ENCODE data around the gene OXTR. TPM values are rescaled to one million over a fixed set of nuclear protein-coding genes. Genes with fewer than 3 reads are reported as not detected.

OXTR gene
- total RNA-seq, 1 experiment from 2014 or later: 4.1 TPM

DNA sequence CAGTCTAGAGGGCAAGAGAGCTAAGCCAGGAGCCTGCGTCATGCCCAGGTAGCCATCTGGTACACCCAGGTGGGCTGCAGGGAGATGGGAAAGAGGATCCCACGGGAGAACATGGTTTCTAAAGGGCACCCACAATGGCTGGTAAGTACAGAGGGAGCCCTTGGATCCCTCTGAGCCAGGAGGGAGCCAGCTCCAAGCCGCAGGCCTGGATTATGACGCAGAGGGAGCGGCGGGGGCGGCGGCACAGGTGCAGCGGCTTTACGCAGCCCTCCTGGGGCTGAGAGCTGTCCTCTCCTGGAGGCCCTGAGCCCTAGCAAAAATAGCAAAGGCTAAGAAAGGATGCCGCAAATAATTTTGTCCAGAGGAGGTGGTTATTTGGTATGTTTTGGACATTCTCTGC, 33.0 kb downstream of the OXTR start:
- DNase-seq: no peak
- no peaks in the 10 kb centered on the region for H3K27me3 ChIP-seq (ENCODE audit: low read length)
- H3K79me2 ChIP-seq (ENCODE audit: low read length): no peaks in the 10 kb centered on the region
- no peaks in the 10 kb centered on the region for H3K9me3 ChIP-seq (ENCODE audit: low read length)
- H2AFZ ChIP-seq (ENCODE audit: low read length): no peak overlapping the region
- no peaks in the 10 kb centered on the region for H3K36me3 ChIP-seq (ENCODE audit: insufficient read depth, low read length)
- no peak overlapping the region for H3K4me3 ChIP-seq (ENCODE audit: low read length)
- no peak overlapping the region for H3K27ac ChIP-seq (ENCODE audit: low read length)
- no peaks in the 10 kb centered on the region for H4K20me1 ChIP-seq (ENCODE audit: insufficient read depth, low read depth, low read length)
- H3K4me1 ChIP-seq (ENCODE audit: low read length): no peaks in the 10 kb centered on the region
- H3K9me2 ChIP-seq (replicated peaks; ENCODE audit: insufficient read depth, low read length): no peaks in the 10 kb centered on the region
- H3K9ac ChIP-seq (ENCODE audit: low read length): no peak overlapping the region
- no peak overlapping the region for H3K4me2 ChIP-seq (ENCODE audit: low read depth, low read length, poor library complexity, severe bottlenecking)

GRCh38 chr3:8734908-8735307, 34.5 kb downstream of the OXTR start:
- Histone ChIP-seq H3K4me3 (ENCODE audit: low read length) (no peak overlapping the region), H4K20me1 (ENCODE audit: insufficient read depth, low read depth, low read length) (no peaks in the 10 kb centered on the region), H3K79me2 (ENCODE audit: low read length) (no peaks in the 10 kb centered on the region), H3K27ac (ENCODE audit: low read length) (no peak overlapping the region), H2AFZ (ENCODE audit: low read length) (no peak overlapping the region), H3K4me2 (ENCODE audit: low read depth, low read length, poor library complexity, severe bottlenecking) (no peak overlapping the region), H3K9ac (ENCODE audit: low read length) (no peak overlapping the region), H3K36me3 (ENCODE audit: insufficient read depth, low read length) (no peaks in the 10 kb centered on the region), H3K4me1 (ENCODE audit: low read length) (no peaks in the 10 kb centered on the region), H3K27me3 (ENCODE audit: low read length) (no peaks in the 10 kb centered on the region), H3K9me2 (replicated peaks; ENCODE audit: insufficient read depth, low read length) (no peaks in the 10 kb centered on the region), H3K9me3 (ENCODE audit: low read length) (no peaks in the 10 kb centered on the region)
- no peak for DNase-seq

- Histone ChIP-seq H2AFZ (ENCODE audit: low read length) (no peak overlapping the region), H3K9me2 (replicated peaks; ENCODE audit: insufficient read depth, low read length) (no peaks in the 10 kb centered on the region), H3K27ac (ENCODE audit: low read length) (no peak overlapping the region), H3K9ac (ENCODE audit: low read length) (no peak overlapping the region), H3K27me3 (ENCODE audit: low read length) (no peaks in the 10 kb centered on the region), H3K4me3 (ENCODE audit: low read length) (no peak overlapping the region), H3K4me2 (ENCODE audit: low read depth, low read length, poor library complexity, severe bottlenecking) (no peak overlapping the region), H3K36me3 (ENCODE audit: insufficient read depth, low read length) (no peaks in the 10 kb centered on the region), H3K9me3 (ENCODE audit: low read length) (no peaks in the 10 kb centered on the region), H3K4me1 (ENCODE audit: low read length) (no peaks in the 10 kb centered on the region), H4K20me1 (ENCODE audit: insufficient read depth, low read depth, low read length) (no peaks in the 10 kb centered on the region), H3K79me2 (ENCODE audit: low read length) (no peaks in the 10 kb centered on the region)
- DNase-seq: no peak
Measured at GRCh38 chr3:8734137-8734878, 35.1 kb downstream of the OXTR start.

GRCh38 chr3:8733332-8734094, 35.9 kb downstream of the OXTR start, which contains the start of gene CAV3:
Gene CAV3, plus strand, starts transcription at chr3:8733802. Its CDS starts 75 bp downstream, at chr3:8733877.
- Histone ChIP-seq H3K27me3 (ENCODE audit: low read length) (no peaks in the 10 kb centered on the region), H3K27ac (ENCODE audit: low read length) (no peak within 1 kb of the TSS), H3K4me2 (ENCODE audit: low read depth, low read length, poor library complexity, severe bottlenecking) (no peak within 1 kb of the TSS), H3K9me3 (ENCODE audit: low read length) (no peaks in the 10 kb centered on the region), H3K4me1 (ENCODE audit: low read length) (no peaks in the 10 kb centered on the region), H4K20me1 (ENCODE audit: insufficient read depth, low read depth, low read length) (no peaks in the 10 kb centered on the region), H3K9ac (ENCODE audit: low read length) (no peak within 1 kb of the TSS), H3K36me3 (ENCODE audit: insufficient read depth, low read length) (no peaks in the 10 kb centered on the region), H2AFZ (ENCODE audit: low read length) (no peak within 1 kb of the TSS), H3K79me2 (ENCODE audit: low read length) (no peaks in the 10 kb centered on the region), H3K9me2 (replicated peaks; ENCODE audit: insufficient read depth, low read length) (no peaks in the 10 kb centered on the region), H3K4me3 (ENCODE audit: low read length) (no peak within 1 kb of the TSS)
- DNase-seq: no peak

- no peak for DNase-seq
- no peaks in the 10 kb centered on the region for H3K36me3 ChIP-seq (ENCODE audit: insufficient read depth, low read length)
- no peaks in the 10 kb centered on the region for H4K20me1 ChIP-seq (ENCODE audit: insufficient read depth, low read depth, low read length)
- H3K9me3 ChIP-seq (ENCODE audit: low read length): no peaks in the 10 kb centered on the region
- no peaks in the 10 kb centered on the region for H3K79me2 ChIP-seq (ENCODE audit: low read length)
- no peaks in the 10 kb centered on the region for H3K4me1 ChIP-seq (ENCODE audit: low read length)
- no peaks in the 10 kb centered on the region for H3K27me3 ChIP-seq (ENCODE audit: low read length)
- H3K4me2 ChIP-seq (ENCODE audit: low read depth, low read length, poor library complexity, severe bottlenecking): no peak overlapping the region
- no peak overlapping the region for H3K27ac ChIP-seq (ENCODE audit: low read length)
- H3K9ac ChIP-seq (ENCODE audit: low read length): no peak overlapping the region
- no peak overlapping the region for H2AFZ ChIP-seq (ENCODE audit: low read length)
- H3K4me3 ChIP-seq (ENCODE audit: low read length): no peak overlapping the region
- H3K9me2 ChIP-seq (replicated peaks; ENCODE audit: insufficient read depth, low read length): no peaks in the 10 kb centered on the region
Measured at GRCh38 chr3:8732413-8732812, 37.0 kb downstream of the OXTR start.

GRCh38 chr3:8730656-8731055, 38.8 kb downstream of the OXTR start:
- Histone ChIP-seq H3K4me1 (ENCODE audit: low read length) (no peaks in the 10 kb centered on the region), H3K79me2 (ENCODE audit: low read length) (no peaks in the 10 kb centered on the region), H3K9ac (ENCODE audit: low read length) (no peak overlapping the region), H3K9me3 (ENCODE audit: low read length) (no peaks in the 10 kb centered on the region), H3K27me3 (ENCODE audit: low read length) (no peaks in the 10 kb centered on the region), H4K20me1 (ENCODE audit: insufficient read depth, low read depth, low read length) (no peaks in the 10 kb centered on the region), H2AFZ (ENCODE audit: low read length) (no peak overlapping the region), H3K9me2 (replicated peaks; ENCODE audit: insufficient read depth, low read length) (no peaks in the 10 kb centered on the region), H3K4me2 (ENCODE audit: low read depth, low read length, poor library complexity, severe bottlenecking) (no peak overlapping the region), H3K4me3 (ENCODE audit: low read length) (no peak overlapping the region), H3K36me3 (ENCODE audit: insufficient read depth, low read length) (no peaks in the 10 kb centered on the region), H3K27ac (ENCODE audit: low read length) (no peak overlapping the region)
- DNase-seq: no peak

- Histone ChIP-seq H4K20me1 (ENCODE audit: insufficient read depth, low read depth, low read length) (no peaks in the 10 kb centered on the region), H3K36me3 (ENCODE audit: insufficient read depth, low read length) (no peaks in the 10 kb centered on the region), H3K4me2 (ENCODE audit: low read depth, low read length, poor library complexity, severe bottlenecking) (no peak overlapping the region), H3K9me3 (ENCODE audit: low read length) (no peaks in the 10 kb centered on the region), H3K4me1 (ENCODE audit: low read length) (no peaks in the 10 kb centered on the region), H3K4me3 (ENCODE audit: low read length) (no peak overlapping the region), H3K79me2 (ENCODE audit: low read length) (no peaks in the 10 kb centered on the region), H3K9ac (ENCODE audit: low read length) (no peak overlapping the region), H2AFZ (ENCODE audit: low read length) (no peak overlapping the region), H3K27ac (ENCODE audit: low read length) (no peak overlapping the region), H3K27me3 (ENCODE audit: low read length) (no peaks in the 10 kb centered on the region), H3K9me2 (replicated peaks; ENCODE audit: insufficient read depth, low read length) (no peaks in the 10 kb centered on the region)
- DNase-seq: no peak
Measured at GRCh38 chr3:8729479-8729878, 39.9 kb downstream of the OXTR start.

- Histone ChIP-seq H3K79me2 (ENCODE audit: low read length) (no peaks in the 10 kb centered on the region), H3K4me1 (ENCODE audit: low read length) (no peaks in the 10 kb centered on the region)
Measured at GRCh38 chr3:8727605-8728512, 41.6 kb downstream of the OXTR start.

More at GRCh38 chr3:8727605-8728512, 41.6 kb downstream of the OXTR start:
- H3K9me2 ChIP-seq (replicated peaks; ENCODE audit: insufficient read depth, low read length): no peaks in the 10 kb centered on the region
- no peak overlapping the region for H3K4me3 ChIP-seq (ENCODE audit: low read length)
- no peak overlapping the region for H3K27ac ChIP-seq (ENCODE audit: low read length)
- H3K36me3 ChIP-seq (ENCODE audit: insufficient read depth, low read length): no peaks in the 10 kb centered on the region
- no peaks in the 10 kb centered on the region for H4K20me1 ChIP-seq (ENCODE audit: insufficient read depth, low read depth, low read length)
- H3K9ac ChIP-seq (ENCODE audit: low read length): no peak overlapping the region
- no peak overlapping the region for H3K4me2 ChIP-seq (ENCODE audit: low read depth, low read length, poor library complexity, severe bottlenecking)
- DNase-seq: no peak
- H3K27me3 ChIP-seq (ENCODE audit: low read length): no peaks in the 10 kb centered on the region
- no peak overlapping the region for H2AFZ ChIP-seq (ENCODE audit: low read length)
- no peaks in the 10 kb centered on the region for H3K9me3 ChIP-seq (ENCODE audit: low read length)

Measured in Karpas-422 (cell line).